CD4-positive, alpha-beta T cell treated with Interleukin-17A for 4 hours (primary cell): ENCODE results near the gene HSF5.

Source experiments
- DNase-seq: peaks from one replicate; pipeline ENCODE4 v3.0.0-alpha.2; 2020; ENCODE audit warnings: mixed read lengths

HSF5 gene

DNA sequence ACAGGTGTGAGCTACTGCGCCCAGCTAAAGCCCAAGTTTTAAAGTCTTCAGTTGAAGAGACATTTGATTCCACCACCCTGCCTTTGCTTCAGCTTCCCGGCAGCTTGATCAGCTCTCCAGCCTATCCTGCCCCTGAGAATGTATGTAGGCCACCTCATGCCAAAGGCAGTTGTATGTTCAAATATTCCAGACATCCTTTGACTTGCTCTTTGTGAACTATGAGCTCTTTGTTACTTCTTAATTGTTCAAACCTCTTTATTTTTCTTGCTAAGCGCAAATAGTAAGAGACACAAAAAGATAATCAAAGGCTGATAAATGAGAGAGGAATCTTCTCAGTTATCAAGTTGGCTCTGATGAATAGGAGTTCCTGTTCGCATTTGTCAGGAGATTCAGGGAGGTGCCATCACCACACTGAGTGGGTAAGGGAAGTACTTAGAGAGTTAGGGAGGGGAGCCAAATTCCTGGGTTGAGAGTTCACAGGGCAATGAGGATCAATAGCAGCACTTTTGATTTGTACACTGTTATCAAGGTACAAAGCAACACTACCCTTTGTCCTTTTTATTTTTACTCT, 104.2 kb downstream of the HSF5 start:
- no peak for DNase-seq

DNA sequence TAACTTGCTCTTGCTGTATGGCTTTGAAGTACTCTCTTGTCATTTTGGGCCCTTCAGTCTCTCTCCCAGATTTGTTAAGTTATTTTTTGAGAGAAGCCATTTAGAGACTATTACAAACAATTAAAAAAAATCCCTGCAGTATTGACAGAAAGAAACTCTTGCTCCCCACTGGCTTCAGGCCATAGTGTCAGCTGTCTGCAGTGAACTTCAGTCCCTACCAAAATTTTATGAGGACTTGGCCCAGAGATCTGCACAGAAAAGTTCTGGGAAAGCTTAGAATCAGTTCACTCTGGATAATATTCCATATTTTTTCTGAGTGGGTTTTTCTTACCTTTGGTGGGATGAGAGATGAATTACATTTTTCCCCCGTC, 105.4 kb downstream of the HSF5 start:
- no peak for DNase-seq

DNA sequence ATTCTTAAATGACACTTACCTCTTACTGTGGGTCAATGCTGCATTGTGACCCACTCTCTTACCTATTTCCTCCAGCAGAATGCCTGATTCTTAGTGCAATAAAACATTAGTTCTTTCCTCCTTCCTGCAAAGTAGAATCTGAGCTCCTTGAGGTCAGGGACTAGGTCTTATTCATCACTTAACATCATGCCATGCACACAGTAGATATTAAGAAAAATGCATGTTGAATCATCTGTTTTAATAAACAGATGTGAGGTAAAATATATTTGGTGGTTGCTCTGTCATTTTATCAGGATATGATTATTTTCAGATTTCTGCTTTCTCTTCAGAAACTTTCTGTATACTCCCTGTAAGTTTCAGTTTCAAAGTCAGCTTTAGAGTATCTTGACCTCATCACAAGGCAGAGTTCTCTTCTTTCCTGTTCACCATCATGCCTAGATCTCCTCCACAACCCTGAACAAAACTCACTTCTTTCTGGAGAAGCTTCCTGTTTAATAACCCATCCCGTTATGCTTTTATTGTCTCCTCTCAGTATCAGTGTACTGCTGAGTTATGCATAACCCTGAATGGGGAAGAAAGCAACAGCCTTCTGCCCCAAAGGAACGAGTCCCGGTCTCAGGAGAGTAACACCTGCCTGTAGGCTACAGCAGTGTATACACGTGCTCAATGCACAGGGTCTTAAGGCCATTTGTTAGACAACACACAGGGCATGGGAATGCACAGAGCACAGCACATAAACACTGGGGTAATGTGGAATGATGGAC, 105.9 kb downstream of the HSF5 start:
- no peak for DNase-seq

DNA sequence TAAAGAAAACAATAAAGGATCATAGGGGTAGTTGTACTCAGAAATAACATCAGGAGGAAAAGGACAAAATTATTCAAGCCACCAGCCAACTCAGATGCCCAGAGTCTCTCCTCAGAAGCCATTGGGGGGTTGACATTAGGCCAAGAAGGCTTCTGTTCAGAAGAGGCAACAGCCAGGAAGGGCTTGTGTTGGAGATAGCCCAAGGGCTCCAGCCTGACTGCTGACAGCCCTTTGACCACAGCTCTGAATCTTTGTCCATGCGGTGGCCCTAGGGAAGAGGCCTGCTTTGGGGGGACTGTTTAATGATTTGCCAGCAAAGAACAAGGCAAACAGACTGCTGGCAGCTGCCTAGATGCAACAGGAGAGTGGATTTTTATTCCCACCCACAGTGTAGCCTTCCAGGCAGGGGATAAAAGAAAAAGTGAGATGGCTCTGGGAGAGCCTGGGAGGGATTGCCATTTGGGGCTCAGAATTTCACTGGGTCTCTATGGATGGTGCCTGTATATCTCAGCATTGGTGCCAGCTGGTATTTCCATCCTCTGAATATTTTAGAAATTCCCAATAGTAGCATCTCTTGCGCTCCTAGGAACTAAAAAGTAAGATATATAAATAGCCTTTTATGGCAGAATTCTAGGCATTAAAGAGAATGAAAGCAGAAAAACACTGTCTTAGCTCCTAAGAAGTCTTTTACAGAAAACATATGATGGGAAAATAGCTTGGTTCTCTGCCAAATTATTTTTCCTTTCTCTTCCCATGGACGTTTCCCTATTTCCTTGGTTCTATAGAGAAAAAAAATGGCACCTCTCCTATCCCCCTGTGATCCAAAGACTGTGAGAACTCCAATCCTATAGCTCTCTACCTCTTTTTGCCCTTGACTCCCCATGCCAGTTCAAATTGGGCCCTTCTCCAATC, 106.8 kb downstream of the HSF5 start:
- DNase-seq: no peak

DNA sequence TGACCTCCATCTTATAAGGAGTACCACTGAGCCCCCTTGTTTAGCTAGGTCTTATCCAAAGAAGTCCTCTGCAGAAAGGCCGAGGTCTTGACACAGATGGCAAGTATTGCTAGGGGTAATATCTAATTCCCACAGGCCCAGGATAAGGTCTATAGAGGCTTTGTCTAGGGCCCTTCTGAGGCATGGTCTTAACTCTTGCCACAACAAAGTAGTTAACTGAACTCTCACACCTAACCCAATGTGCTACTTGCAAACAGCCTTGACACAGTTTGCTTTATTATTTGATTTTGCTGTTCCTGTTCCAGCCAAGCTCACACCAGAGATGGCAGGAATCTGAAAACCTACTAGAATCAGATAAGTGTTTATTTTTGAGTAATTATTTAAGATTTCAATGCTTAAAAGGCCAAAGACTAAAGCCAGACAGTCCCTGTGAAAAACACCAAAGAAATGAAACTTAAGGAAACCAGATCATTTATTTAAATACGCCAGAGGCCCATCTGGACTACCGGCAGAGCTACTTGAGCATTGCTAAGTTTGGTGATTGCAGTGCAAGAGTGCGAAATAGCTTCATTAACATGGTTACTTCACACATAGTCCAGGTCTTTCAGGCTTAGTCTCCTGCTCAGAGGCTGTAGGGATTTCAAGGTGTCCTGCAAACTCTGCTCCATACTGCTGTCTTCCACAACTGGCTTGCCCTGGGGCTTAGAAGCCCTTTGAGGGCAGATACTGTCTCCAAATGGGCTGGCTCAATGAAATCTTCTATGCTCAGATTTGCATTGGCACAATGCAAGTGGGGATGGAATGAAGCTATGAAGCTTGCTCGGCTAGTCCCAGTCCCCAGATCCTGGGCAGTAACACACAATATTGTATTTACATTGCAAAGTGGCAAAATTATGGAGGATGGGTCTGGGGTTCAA, 107.7 kb downstream of the HSF5 start:
- DNase-seq: no peak

DNA sequence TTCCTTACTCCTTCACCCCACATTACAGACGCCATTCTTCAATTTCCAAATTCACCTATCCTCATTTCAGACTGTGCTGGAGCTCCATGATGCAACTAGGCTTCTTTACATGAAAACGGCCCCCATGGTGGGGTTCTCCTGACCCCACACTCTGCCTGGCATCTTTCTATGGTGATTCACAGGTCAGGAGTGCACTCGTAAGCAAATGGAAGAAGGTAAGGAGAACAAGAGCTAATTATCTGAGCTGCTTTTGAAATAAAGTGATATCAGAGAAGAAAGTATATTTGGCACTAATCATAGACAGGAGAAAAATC, 108.7 kb downstream of the HSF5 start:
- no peak for DNase-seq

DNA sequence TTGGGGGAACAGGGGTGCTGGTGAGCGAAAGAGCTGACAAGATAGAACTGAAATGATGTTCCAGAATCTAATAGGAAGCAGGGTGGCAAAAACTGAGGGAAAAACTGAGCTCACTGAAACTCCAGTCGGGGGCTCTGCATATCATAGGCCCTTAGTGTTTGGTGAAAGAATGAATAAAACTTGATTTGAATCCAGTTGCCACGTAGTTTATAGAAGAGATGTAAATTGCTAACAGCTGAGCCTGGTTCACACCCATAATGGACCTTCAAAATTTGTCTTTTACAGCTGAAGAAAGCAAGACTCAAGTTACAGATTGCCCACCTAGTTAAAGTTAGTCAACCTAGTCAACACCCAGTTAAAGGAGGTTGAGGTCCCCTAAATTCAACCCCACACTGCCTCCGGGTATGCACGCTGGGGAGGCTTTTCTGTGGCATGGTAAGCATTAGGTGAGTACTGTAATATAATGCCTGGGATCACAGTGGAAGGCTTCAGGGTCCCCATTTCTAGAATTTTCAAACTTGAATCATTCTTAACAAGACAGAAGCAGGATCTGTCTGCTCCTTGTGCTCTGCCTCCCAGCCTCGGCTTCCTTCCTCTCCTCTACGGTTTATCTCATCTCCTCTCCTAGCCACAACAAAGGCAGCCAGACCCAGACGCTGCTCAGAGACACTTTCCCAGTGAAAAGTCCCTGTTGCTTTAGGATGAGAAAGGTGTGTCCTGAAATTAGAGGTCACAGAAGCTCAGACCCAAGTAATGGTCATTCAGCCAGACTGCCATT, 109.3 kb downstream of the HSF5 start:
- DNase-seq: peak; percentile 50

DNA sequence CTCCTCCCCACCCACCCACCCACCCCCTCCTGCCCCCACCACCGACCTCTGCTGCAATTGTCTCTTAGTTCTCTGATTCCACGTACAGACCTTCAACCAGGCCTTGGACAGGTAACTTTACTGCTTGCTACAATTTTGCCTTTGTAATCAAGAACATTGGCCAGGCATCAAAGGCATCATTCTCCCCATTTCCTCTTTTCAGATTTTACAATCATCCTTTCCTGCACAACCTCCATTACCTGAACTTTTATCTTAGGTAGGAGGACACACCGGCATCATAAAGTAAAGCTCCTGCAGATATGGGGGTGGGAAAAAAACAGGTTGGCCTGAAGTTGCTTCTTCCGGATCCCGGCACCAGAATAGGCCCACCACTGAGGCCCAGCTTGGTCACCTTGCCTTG, 110.5 kb downstream of the HSF5 start:
- DNase-seq: no peak

DNA sequence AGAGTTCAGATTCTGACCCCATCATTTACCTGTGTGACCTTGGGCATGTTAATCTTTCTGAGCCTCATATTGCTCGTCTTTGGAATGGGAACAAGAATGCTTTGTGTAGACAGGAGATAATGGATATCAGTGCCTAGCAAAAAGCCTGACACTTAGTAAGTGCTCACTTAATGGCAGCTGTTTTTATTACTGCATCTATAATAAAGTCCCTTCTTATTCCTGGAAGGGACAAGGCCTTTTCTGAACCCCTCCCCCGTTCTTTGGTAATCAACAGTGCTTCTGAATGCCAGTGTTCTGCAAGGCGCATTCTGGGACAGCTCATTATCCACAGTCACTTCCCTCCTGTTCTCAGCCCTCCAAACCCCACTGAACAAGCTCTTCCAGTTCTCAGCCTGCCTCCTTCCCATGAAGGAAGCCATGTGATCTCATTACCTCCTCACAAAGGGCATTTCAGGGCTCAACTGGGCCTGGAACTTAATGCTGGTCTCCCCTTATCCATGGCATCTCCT, 111.1 kb downstream of the HSF5 start:
- DNase-seq: no peak

DNA sequence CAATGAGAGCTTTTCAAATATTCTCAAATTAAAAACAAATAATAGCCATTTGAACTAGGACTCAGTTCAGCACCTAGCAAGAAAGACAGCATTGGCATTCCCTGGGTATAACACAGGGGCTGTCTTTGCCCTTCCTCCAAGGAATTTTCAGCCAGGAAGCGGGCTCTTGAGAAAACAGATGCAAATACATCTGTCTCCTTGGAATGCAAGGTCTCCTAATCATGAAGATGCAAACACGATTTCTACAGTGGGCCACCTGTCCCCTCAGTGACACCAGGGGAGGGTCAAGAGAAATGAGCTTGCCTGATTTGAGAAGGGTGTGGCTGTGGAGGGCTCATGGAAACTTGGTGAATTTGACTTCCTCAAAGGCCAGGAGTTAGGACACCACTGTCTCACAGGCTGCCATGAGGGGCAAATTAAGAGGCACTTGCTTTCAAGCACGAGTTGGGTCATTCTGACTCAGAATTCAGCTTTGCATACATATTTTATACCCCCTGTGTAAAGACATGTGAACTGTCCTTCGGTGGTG, 111.7 kb downstream of the HSF5 start:
- no peak for DNase-seq

DNA sequence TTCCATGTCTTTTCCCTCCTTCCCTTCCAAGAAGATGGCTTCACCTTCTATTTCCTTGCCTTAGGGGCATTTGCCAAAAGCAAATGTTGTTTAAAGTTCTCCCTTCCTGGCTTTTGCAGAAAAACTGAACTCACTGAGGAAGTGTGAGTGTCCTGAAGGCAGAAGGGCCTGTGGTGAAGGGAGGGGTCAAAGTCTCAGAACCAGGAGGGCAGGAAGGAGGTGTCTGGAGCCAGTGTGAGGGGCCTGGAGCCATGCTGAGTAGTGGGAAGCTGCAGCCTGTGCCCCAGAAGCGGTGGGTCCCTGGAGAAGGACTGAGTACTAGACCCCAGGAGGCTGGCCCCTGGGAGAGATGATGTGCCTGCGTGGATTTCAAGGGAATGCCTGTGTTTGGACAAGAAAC, 112.4 kb downstream of the HSF5 start:
- DNase-seq: no peak

DNA sequence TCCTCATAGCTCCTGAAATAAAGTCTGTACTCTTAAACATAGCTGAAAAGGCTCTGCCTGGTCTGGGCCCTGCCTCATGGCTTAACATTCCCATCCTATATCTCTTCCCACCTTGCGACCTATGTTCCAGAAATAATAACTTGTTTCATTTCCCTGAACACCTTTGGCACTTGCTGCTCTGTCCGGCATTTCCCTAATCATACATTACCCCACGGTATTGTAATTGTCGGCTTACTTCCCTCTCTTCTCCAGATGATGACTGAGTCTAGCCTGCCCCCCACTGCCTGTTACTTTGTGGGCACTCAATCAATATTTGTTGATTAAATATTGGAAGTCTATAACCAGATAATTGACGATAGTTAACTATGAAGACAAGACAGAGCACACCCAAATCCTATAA, 113.0 kb downstream of the HSF5 start:
- no peak for DNase-seq

DNA sequence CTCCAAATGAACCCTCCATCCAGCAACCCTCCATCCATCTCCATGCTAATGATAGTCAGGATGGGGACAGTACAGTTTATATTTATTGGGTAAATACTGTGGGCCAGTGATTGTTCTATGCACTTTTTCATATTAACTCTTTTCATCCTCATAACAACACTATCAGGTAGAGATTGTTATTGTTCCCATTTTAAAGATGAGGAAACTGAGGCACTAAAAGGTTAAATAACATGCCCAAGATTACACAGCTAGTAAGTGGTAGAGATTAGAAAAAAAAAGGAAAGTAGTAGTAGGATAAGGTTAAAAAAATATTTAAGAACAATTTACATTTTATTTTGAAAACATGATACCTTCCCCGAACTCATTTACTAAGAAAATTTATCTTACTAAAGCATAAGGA, 114.3 kb downstream of the HSF5 start:
- no peak for DNase-seq

DNA sequence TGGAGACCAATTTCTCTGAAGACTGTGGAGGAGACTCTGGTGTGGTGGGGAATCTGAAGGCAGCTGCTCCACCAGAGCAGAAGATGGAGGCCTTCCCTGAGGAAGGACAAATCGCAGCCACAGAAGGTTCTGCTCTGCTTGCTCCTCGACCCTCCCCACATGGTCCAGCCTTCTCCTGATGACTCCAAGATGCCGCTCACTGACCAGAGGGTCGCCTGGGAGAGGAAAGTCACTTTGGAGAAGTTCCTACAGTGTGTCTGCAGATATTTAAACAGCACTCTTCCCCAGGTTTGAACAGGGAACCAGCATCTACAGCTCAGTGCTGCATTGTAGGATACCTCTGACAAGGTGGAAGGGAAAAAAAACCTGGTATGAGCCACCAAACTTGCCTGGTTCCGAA, 115.2 kb downstream of the HSF5 start:
- DNase-seq: no peak

DNA sequence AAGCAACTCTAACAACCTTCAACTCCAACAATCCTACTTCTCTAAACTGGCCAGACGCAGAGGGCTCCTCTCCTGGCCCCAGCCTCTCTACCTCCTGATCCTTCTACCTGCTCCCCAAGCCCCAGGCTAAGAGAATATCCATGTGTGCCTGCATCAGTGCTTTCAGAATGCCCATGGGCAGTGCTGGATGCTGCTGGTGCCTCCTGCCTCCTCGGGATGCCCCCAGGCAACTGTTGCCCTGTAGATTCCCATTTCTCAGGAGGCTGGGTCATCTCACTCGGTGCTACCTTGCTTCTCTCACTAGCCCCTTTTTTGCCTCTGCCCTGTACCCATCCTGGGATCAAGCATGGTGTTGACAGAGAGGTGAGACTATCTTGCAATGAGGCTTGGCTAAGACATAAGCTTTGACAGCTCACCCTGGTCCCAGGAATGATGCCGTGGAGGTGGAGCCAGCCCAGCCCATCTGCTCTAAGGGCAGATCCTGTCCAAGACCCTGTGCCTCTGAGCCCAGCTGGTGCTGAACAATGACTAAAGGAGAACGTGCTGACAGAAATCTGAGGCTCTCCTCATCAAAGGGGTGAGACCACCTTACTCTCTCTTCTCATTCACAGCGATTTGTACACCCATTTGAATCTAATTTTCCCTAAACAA, 116.8 kb downstream of the HSF5 start:
- no peak for DNase-seq

DNA sequence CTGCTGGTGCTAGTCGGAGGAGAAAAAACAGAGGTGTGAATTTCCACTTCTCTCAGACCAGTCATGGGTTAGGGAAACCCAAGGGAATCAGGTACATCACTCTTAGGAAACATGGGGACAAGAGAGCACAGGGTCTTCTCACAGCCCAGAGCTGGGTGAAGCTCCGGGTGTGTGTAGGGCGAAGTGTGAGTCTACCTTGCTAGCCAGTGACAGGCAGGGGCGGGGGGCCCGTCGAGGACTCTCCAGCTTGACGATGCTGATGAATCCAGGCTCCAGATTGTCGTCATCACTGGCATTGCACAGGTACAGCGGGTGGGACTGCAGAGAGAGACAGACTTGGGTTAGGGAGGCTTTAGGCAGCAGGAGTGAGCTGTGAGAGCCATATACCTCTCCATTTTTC, 117.5 kb downstream of the HSF5 start:
- DNase-seq: no peak

DNA sequence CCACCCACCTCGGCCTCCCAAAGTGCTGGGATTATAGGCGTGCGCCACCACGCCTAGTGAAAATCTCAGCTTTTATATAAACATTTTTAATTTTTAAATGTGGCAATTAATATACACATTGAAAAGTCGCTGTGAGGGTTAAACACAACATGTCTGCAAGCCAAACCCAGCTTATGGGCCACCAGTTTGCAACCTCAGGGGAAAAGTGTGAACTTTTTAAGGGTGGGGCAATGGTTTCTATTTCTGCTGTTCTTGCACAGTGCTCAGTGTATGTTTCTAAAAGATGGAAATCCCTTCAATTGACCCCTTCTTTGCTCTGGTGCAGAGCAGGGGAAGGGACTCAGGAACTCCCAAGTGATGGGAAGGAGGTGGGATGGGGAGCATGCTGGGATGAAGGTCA, 117.9 kb downstream of the HSF5 start:
- no peak for DNase-seq
